Sigmoid colon (tissue), 4 donors: ENCODE results near the gene GALNS.

Source experiments
- EP300 ChIP-seq, 4 donors: sonication (generic); formaldehyde crosslinking; IDR thresholded peaks; one replicate each; pipeline ENCODE4 v1.6.1; 2017; ENCODE audit warnings: antibody characterized with exemption in 4 of 4
- TF ChIP-seq, protein P1 (sequence below), 4 experiments: fragments of 450-650 bp in 3 of 4; fragments of 200-600 bp in 1 of 4; IDR thresholded peaks; one replicate each; pipeline ENCODE4 v1.5.1; 2016 to 2019; ENCODE audit warnings: antibody characterized with exemption in 4 of 4, mild to moderate bottlenecking in 3 of 4, moderate library complexity in 2 of 4

DNA sequence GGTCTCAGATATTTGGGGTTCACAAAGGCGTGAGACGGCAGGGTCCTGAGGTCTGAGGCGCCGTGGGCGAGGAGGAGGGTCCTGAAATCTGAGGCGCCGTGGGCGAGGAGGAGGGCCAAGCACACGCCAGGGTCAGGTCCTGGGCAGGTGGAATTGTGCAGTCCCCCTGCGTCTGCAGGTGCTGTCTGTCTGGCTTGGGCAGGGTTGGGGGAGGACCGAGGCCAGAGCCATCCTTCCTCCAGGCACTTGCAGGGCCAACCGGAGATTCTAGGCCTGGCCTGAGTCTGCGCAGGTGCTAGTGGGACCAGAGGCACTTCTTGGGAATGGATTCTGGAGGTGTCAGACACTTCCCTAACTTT is 42.6 kb downstream of the GALNS start:
- TF ChIP-seq, protein P1, sequence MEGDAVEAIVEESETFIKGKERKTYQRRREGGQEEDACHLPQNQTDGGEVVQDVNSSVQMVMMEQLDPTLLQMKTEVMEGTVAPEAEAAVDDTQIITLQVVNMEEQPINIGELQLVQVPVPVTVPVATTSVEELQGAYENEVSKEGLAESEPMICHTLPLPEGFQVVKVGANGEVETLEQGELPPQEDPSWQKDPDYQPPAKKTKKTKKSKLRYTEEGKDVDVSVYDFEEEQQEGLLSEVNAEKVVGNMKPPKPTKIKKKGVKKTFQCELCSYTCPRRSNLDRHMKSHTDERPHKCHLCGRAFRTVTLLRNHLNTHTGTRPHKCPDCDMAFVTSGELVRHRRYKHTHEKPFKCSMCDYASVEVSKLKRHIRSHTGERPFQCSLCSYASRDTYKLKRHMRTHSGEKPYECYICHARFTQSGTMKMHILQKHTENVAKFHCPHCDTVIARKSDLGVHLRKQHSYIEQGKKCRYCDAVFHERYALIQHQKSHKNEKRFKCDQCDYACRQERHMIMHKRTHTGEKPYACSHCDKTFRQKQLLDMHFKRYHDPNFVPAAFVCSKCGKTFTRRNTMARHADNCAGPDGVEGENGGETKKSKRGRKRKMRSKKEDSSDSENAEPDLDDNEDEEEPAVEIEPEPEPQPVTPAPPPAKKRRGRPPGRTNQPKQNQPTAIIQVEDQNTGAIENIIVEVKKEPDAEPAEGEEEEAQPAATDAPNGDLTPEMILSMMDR (IDR thresholded peaks at IDR 0.05) = no peak
- TF ChIP-seq EP300 (IDR thresholded peaks at IDR 0.05) = no peak
